Brain microvascular endothelial cell (primary cell): Measurements from ENCODE around the gene MCU.

Experiments used
- DNase-seq: peaks from one replicate; pipeline ENCODE4 v3.0.0-alpha.2; 2020
- H3K27ac ChIP-seq: fragments of 250-450 bp; sonication (Bioruptor Pico); 2 replicates; pipeline ENCODE4 v1.5.1; 2020; ENCODE audit warnings: mild to moderate bottlenecking, moderate library complexity
- H3K27me3 ChIP-seq: fragments of 250-450 bp; sonication (Bioruptor Pico); replicated peaks from 2 replicates; pipeline ENCODE4 v1.5.1; 2020; ENCODE audit warnings: mild to moderate bottlenecking
- H3K36me3 ChIP-seq: fragments of 250-450 bp; sonication (Bioruptor Pico); replicated peaks from 2 replicates; pipeline ENCODE4 v1.5.1; 2020; ENCODE audit warnings: mild to moderate bottlenecking
- H3K4me3 ChIP-seq: 2 replicates; pipeline ENCODE4 v1.5.1; 2011; ENCODE audit warnings: low read depth, mild to moderate bottlenecking, control low read depth, low read length, moderate library complexity
- in situ Hi-C: cut with HindIII; loops from 2 replicates; pipeline ENCODE4 v1.10.0; 2017; ENCODE audit warnings: low sequenced_read_pairs, low pct_ligation_motif_present
- TF ChIP-seq, protein P1 (sequence below): IDR thresholded peaks from 2 replicates; pipeline ENCODE4 v1.5.1; 2011; ENCODE audit warnings: low read depth, mild to moderate bottlenecking, moderate library complexity, low read length, control low read depth, inconsistent platforms; ENCODE audit errors: missing control alignments

Gene MCU

DNA sequence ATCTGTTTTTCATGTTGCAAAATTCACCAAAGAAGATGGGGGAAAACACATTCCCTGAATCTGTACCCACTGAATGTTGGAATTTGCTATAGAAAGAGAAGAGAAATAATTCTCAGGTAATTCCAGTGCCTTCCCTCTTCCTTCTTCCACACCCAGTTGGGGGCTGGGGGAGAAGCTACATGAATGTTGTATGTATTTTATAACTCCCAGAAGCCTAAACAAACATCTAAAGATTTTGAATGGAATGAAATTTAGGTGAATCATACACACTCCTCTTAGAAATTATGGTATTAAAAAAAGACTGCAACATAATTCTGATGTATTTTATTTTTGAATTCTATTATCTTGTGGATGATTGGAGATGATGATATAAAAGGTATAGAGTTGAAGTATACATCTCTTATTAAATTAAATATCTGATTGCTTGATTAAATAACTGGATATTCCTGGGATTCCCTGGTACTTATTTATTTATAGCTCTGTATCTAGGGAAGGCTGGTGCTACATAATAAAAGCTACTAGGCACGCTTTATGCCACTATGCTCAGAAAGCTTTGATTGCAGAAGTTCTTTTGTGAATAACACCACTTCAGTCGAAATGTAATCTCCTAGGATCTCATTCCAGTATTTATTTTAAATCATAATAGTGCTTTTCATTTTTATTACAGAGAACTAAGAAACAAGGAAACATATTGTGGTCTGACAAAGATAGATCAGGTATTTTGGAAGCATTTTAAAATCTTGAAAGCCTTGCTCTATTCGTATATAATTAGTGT is 98.5 kb downstream of the MCU start:
- Histone ChIP-seq H3K36me3 (no peaks in the 10 kb centered on the region), H3K4me3 (no peak overlapping the region), H3K27me3 (no peaks in the 10 kb centered on the region), H3K27ac (no peak overlapping the region)
- no peak for DNase-seq
- in situ Hi-C loops, result no loop called here
- TF ChIP-seq, protein P1, sequence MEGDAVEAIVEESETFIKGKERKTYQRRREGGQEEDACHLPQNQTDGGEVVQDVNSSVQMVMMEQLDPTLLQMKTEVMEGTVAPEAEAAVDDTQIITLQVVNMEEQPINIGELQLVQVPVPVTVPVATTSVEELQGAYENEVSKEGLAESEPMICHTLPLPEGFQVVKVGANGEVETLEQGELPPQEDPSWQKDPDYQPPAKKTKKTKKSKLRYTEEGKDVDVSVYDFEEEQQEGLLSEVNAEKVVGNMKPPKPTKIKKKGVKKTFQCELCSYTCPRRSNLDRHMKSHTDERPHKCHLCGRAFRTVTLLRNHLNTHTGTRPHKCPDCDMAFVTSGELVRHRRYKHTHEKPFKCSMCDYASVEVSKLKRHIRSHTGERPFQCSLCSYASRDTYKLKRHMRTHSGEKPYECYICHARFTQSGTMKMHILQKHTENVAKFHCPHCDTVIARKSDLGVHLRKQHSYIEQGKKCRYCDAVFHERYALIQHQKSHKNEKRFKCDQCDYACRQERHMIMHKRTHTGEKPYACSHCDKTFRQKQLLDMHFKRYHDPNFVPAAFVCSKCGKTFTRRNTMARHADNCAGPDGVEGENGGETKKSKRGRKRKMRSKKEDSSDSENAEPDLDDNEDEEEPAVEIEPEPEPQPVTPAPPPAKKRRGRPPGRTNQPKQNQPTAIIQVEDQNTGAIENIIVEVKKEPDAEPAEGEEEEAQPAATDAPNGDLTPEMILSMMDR, result no peak

DNA sequence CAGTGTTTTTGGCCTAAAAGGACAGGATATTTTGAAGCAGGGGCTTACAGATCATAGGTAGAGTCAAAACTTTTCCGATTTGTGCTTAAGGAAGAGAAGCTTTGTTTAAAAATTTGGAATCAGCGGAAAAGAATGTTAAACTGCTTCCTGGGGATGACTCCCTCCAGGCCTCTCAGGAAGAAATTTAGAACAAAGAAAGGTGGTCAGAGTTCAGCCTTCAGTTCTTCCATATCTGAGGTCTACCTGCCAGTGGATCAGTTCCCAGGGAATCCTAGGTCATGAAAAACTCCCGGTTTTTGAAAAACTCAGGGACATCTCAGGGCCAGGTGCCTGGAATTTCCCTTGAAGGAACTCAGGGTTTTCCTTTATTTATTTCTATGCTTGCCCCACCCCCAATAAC is 100.3 kb downstream of the MCU start:
- in situ Hi-C loops, result no loop called here
- no peak for DNase-seq
- no peaks in the 10 kb centered on the region for H3K36me3 ChIP-seq
- no peaks in the 10 kb centered on the region for H3K27me3 ChIP-seq
- TF ChIP-seq, protein P1, result no peak
- H3K4me3 ChIP-seq, result no peak overlapping the region
- no peak overlapping the region for H3K27ac ChIP-seq

DNA sequence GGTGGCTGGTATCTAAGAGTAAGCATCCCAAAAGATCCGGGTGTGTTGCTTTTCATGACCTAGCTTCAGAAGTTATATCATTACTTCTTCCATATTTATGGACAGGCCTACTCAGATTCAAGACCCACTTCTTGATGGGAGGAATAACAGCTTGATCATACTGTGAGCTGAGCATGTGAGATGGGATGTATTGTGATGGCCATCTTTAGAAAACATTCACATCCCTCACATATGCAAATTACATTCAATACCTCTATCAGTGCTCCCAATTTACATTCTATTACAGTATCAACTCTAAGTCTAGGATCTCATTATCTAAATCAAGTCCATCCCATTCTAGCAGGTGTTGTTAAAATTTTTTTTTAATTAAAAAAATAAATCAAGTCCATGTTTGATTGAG is 101.8 kb downstream of the MCU start:
- H3K27me3 ChIP-seq, result no peaks in the 10 kb centered on the region
- in situ Hi-C loops, result no loop called here
- TF ChIP-seq, protein P1, result no peak
- no peak for DNase-seq
- H3K36me3 ChIP-seq, result no peaks in the 10 kb centered on the region
- H3K4me3 ChIP-seq, result no peak overlapping the region
- H3K27ac ChIP-seq, result no peak overlapping the region

DNA sequence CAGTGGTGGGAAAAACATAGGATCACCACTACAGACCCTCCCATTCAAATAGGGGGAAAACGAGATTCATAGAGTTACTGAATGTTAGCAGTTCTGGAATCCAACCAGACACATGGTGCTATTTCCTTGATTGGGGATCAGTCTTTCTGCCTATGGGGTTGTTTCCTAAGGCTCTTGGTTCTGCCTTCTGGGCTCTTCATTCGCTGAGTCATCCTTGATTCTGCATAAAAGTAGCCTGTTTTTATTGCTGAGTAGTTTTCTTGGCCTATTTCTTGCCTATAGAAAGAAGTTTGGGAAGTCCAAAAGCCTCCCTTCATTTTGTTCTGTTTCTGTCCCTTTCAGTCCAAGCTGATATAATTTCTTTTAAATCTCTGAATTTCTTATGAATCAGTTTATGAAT is 102.3 kb downstream of the MCU start:
- in situ Hi-C loops, result no loop called here
- no peak for DNase-seq
- no peak overlapping the region for H3K27ac ChIP-seq
- no peaks in the 10 kb centered on the region for H3K27me3 ChIP-seq
- no peaks in the 10 kb centered on the region for H3K36me3 ChIP-seq
- TF ChIP-seq, protein P1, result no peak
- H3K4me3 ChIP-seq, result no peak overlapping the region

DNA sequence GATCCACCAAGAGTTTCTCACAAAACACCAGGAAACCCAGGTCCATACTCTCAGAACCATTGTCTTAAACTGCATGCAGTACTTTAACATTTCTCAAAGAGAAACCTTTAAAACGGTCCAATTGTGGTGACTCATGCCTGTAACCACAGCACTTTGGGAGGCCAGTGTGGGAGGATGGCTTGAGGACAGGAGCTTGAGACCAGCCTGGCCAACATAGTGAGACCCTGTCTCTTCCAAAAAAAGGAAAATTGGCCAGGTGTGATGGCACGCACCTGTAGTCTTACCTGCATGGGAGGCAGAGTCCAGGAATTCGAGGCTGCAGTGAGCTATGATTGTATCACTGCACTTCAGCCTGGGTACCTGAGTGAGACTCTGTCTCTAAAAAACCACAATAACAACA is 104.1 kb downstream of the MCU start:
- TF ChIP-seq, protein P1, result no peak
- H3K36me3 ChIP-seq, result no peaks in the 10 kb centered on the region
- in situ Hi-C loops, result no loop called here
- H3K27me3 ChIP-seq, result no peaks in the 10 kb centered on the region
- DNase-seq, result no peak
- H3K4me3 ChIP-seq, result no peak overlapping the region
- no peak overlapping the region for H3K27ac ChIP-seq

DNA sequence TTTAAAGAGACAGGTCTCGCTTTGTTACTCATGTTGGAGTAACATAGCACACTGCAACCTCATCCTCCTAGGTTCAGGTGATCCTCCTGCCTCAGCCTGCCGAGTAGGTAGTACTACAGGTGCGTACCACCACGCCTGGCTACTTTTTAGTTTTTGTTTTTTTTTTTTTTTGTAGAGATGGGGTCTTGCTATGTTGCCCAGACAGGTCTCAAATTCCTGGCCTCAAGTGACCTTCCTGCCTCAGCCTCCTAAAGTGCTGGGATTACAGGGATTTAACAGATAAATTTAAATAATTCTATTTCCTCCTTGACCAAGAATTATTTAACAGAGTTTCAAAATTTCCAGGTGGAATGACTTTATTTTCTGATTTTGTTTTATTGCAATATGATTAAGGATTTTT is 104.6 kb downstream of the MCU start:
- TF ChIP-seq, protein P1, result no peak
- Histone ChIP-seq H3K36me3 (no peaks in the 10 kb centered on the region), H3K27me3 (no peaks in the 10 kb centered on the region), H3K4me3 (no peak overlapping the region), H3K27ac (no peak overlapping the region)
- no peak for DNase-seq
- in situ Hi-C loops, result no loop called here
